A549 (cell line): ENCODE measurements around the gene PRTG. TPM values are rescaled to one million over a fixed set of nuclear protein-coding genes. Genes with fewer than 3 reads are reported as not detected.

Experiments
- ATAC-seq, 2 experiments: fragments of 200-7000 bp in 1 of 2; fragments of >200 bp in 1 of 2; cut with Nextera tagmentation in 1 of 2; cut with Tn5 transposase in 1 of 2; 3 replicates each; pipeline versions ENCODE4 v1.8.0 to v1.9.1; 2018 to 2020; ENCODE audit warnings: mild to moderate bottlenecking in 1 of 2, moderate library complexity in 1 of 2
- CTCF ChIA-PET: fragments of 300-600 bp; sonication (Branson Sonifier 250); formaldehyde crosslinking; extraction: SDS; loops from one replicate; lab custom pipeline; 2021; ENCODE audit warnings: antibody characterized with exemption, inconsistent platforms; lab: Yijun Ruan, JAX
- POLR2A ChIA-PET: fragments of 350-600 bp; formaldehyde crosslinking; extraction: SDS; loops from one replicate; lab custom pipeline; 2021; ENCODE audit warnings: antibody characterized with exemption, inconsistent platforms; lab: Yijun Ruan, JAX
- DNase-seq, 2 experiments: peaks; one replicate each; pipeline versions ENCODE4 v3.0.0 to v3.0.0-alpha.2; 2011 to 2016; ENCODE audit warnings: low read depth in 1 of 2, low spot score in 1 of 2
- FAIRE-seq: peaks from 2 replicates; lab custom pipeline; 2011; peaks lifted over from hg19 to GRCh38; lab: Jason Lieb, UNC
- H3K27ac ChIP-seq, 2 experiments: fragments of >200 bp; sonication (Bioruptor Twin); formaldehyde crosslinking; 3 replicates each; pipeline ENCODE4 v1.5.1; 2016 to 2017
- H3K4me1 ChIP-seq: fragments of >200 bp; sonication (Bioruptor Twin); formaldehyde crosslinking; 3 replicates; pipeline ENCODE4 v1.6.1; 2016
- H3K4me2 ChIP-seq: fragments of >200 bp; sonication (Bioruptor Twin); formaldehyde crosslinking; 3 replicates; pipeline ENCODE4 v1.6.1; 2016
- H3K4me3 ChIP-seq: fragments of >200 bp; sonication (Bioruptor Twin); formaldehyde crosslinking; 3 replicates; pipeline ENCODE4 v1.5.1; 2016
- H3K9me3 ChIP-seq: fragments of >200 bp; sonication (Bioruptor Twin); formaldehyde crosslinking; 3 replicates; pipeline ENCODE4 v1.6.1; 2016
- BCL3 ChIP-seq: fragments of >200 bp; sonication (Bioruptor Twin); formaldehyde crosslinking; IDR thresholded peaks from 3 replicates; pipeline ENCODE4 v1.6.1; 2016
- BHLHE40 ChIP-seq: IDR thresholded peaks from 2 replicates; pipeline ENCODE4 v1.6.1; 2012; ENCODE audit warnings: low read depth, low read length, inconsistent platforms
- CBX2 ChIP-seq: fragments of 200-600 bp; sonication (generic); IDR thresholded peaks from 2 replicates; pipeline ENCODE4 v1.6.1; 2016; ENCODE audit warnings: low read depth, mild to moderate bottlenecking, borderline replicate concordance
- CBX8 ChIP-seq: fragments of 200-600 bp; sonication (generic); IDR thresholded peaks from 2 replicates; pipeline ENCODE4 v1.6.1; 2016
- CEBPB ChIP-seq, 2 experiments: fragments of >200 bp in 1 of 2; sonication (Bioruptor Twin) in 1 of 2; formaldehyde crosslinking in 1 of 2; IDR thresholded peaks; 2 replicates each; pipeline ENCODE4 v1.6.1; 2012 to 2016
- ESRRA ChIP-seq: fragments of 150-350 bp; IDR thresholded peaks from 2 replicates; pipeline ENCODE4 v1.6.1; 2014; ENCODE audit warnings: mild to moderate bottlenecking, low read length, borderline replicate concordance
- FOSB ChIP-seq: fragments of 250-450 bp; sonication (Bioruptor Pico); IDR thresholded peaks from 2 replicates; pipeline ENCODE4 v1.5.0; 2020; ENCODE audit warnings: mild to moderate bottlenecking, moderate library complexity
- FOSL2 ChIP-seq, 2 experiments: fragments of 450-650 bp in 1 of 2; fragments of >200 bp in 1 of 2; sonication (Bioruptor Twin) in 1 of 2; formaldehyde crosslinking; IDR thresholded peaks; 2 replicates each; pipeline versions ENCODE4 v1.5.0 to v1.6.1; 2016 to 2020; ENCODE audit warnings: mild to moderate bottlenecking in 1 of 2, moderate library complexity in 1 of 2
- FOXS1 ChIP-seq: fragments of 250-450 bp; sonication (Bioruptor Pico); IDR thresholded peaks from 2 replicates; pipeline ENCODE4 v1.5.0; 2020; ENCODE audit warnings: mild to moderate bottlenecking, moderate library complexity
- GATA3 ChIP-seq: IDR thresholded peaks from 2 replicates; pipeline ENCODE4 v1.6.1; 2012; ENCODE audit warnings: borderline replicate concordance
- HDAC2 ChIP-seq: fragments of 200-600 bp; sonication (generic); IDR thresholded peaks from 2 replicates; pipeline ENCODE4 v1.6.1; 2016
- JUN ChIP-seq, 2 experiments: fragments of >200 bp; sonication (Bioruptor Twin); formaldehyde crosslinking; IDR thresholded peaks; 2 replicates in 1 of 2; 3 replicates in 1 of 2; pipeline ENCODE4 v1.6.1; 2016 to 2017
- JUNB ChIP-seq: fragments of >200 bp; sonication (Bioruptor Twin); formaldehyde crosslinking; IDR thresholded peaks from 2 replicates; pipeline ENCODE4 v1.6.1; 2016
- KDM5A ChIP-seq: fragments of 200-600 bp; sonication (generic); IDR thresholded peaks from 2 replicates; pipeline ENCODE4 v1.6.1; 2016; ENCODE audit warnings: antibody characterized with exemption, mild to moderate bottlenecking
- MAX ChIP-seq: IDR thresholded peaks from 2 replicates; pipeline ENCODE4 v1.6.1; 2012
- NR3C1 ChIP-seq: fragments of >200 bp; sonication (Bioruptor Twin); formaldehyde crosslinking; IDR thresholded peaks from 3 replicates; pipeline ENCODE4 v1.6.1; 2017
- PBX3 ChIP-seq: IDR thresholded peaks from 2 replicates; pipeline ENCODE4 v1.6.1; 2012
- PHF8 ChIP-seq: fragments of 200-600 bp; sonication (generic); IDR thresholded peaks from 2 replicates; pipeline ENCODE4 v1.6.1; 2016; ENCODE audit warnings: low read depth, mild to moderate bottlenecking, antibody characterized with exemption, moderate library complexity, borderline replicate concordance
- RCOR1 ChIP-seq: fragments of 150-350 bp; IDR thresholded peaks from 2 replicates; pipeline ENCODE4 v1.6.1; 2014; ENCODE audit warnings: antibody characterized with exemption, low read length, low read depth
- RFX5 ChIP-seq: fragments of 450-650 bp; IDR thresholded peaks from 2 replicates; pipeline ENCODE4 v1.7.1; 2014; ENCODE audit warnings: antibody characterized with exemption, mild to moderate bottlenecking, moderate library complexity
- SMC3 ChIP-seq: fragments of >200 bp; sonication (Bioruptor Twin); formaldehyde crosslinking; IDR thresholded peaks from 3 replicates; pipeline ENCODE4 v1.6.1; 2018; ENCODE audit warnings: inconsistent platforms
- WGBS: methylation state at CpG from one replicate; pipeline ENCODE4 v1.1.6; 2017; ENCODE audit errors: missing lambda C conversion rate; 5-methylcytosine and 5-hydroxymethylcytosine counted together
- polyA plus RNA-seq, 4 experiments: library from polyadenylated mRNA; depleted of rRNA in 3 of 4; stranded (reverse); fragments of >200 nt; fragmentation: RNase III in 1 of 4; extraction: RNeasy Plus Mini Kit Qiagen cat#74134 plus additional on column Dnase treatment in 1 of 4; gene quantifications; 2 replicates in 3 of 4; 3 replicates in 1 of 4; pipeline ENCODE4 v1.2.3, GENCODE V29; 2011 to 2017
- TF ChIP-seq, protein P1 (sequence below): fragments of 250-450 bp; sonication (Bioruptor Pico); IDR thresholded peaks from 2 replicates; pipeline ENCODE4 v1.5.0; 2020; ENCODE audit warnings: low read depth, mild to moderate bottlenecking, moderate library complexity
- TF ChIP-seq, protein P2 (sequence below): fragments of 150-350 bp; IDR thresholded peaks from 2 replicates; pipeline ENCODE4 v1.6.1; 2014; ENCODE audit warnings: low read depth, mild to moderate bottlenecking, low read length
- TF ChIP-seq, protein P3 (sequence below): fragments of >200 bp; sonication (Bioruptor Twin); formaldehyde crosslinking; IDR thresholded peaks from 3 replicates; pipeline ENCODE4 v1.5.1; 2016

PRTG gene
- polyA plus RNA-seq, 2 of the 4 experiments (the other 2 are of a cell fraction), result 5.5 to 10.7 TPM

DNA sequence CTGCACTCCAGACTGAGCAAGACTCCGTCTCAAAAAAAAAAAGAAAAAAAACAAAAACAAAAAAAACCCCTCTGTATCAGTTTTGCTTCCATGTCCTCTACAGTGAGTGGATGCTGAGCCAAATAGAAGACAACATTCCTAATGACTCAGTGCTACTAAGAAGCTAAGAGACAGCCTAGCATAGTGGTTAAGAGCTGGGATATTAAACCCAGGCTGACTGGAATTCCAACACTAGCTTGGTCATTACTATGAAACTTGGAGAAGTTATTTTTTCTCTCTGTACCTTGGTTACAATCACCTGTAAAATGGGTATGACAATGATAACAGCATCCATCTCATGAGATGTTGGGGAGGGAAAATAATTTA lies 93.9 kb downstream of the PRTG start:
- no peak for DNase-seq
- no peak for TF ChIP-seq PHF8
- no peak for TF ChIP-seq BHLHE40
- no peak for TF ChIP-seq JUNB
- no peak for TF ChIP-seq CBX8
- no peak for TF ChIP-seq HDAC2
- no peak for TF ChIP-seq GATA3
- TF ChIP-seq, protein P1, sequence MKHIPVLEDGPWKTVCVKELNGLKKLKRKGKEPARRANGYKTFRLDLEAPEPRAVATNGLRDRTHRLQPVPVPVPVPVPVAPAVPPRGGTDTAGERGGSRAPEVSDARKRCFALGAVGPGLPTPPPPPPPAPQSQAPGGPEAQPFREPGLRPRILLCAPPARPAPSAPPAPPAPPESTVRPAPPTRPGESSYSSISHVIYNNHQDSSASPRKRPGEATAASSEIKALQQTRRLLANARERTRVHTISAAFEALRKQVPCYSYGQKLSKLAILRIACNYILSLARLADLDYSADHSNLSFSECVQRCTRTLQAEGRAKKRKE (CRISPR knock-in tag), result no peak
- TF ChIP-seq RFX5, result no peak
- no peak for TF ChIP-seq ESRRA
- TF ChIP-seq BCL3, result no peak
- no peak for TF ChIP-seq FOXS1 (CRISPR knock-in tag)
- no peak for TF ChIP-seq PBX3
- no peak for TF ChIP-seq FOSB (CRISPR knock-in tag)
- no peak for TF ChIP-seq MAX
- no peak for TF ChIP-seq RCOR1
- TF ChIP-seq CEBPB (IDR thresholded peaks at IDR 0.05), result no peak
- no peak for TF ChIP-seq CBX2
- TF ChIP-seq, protein P2, sequence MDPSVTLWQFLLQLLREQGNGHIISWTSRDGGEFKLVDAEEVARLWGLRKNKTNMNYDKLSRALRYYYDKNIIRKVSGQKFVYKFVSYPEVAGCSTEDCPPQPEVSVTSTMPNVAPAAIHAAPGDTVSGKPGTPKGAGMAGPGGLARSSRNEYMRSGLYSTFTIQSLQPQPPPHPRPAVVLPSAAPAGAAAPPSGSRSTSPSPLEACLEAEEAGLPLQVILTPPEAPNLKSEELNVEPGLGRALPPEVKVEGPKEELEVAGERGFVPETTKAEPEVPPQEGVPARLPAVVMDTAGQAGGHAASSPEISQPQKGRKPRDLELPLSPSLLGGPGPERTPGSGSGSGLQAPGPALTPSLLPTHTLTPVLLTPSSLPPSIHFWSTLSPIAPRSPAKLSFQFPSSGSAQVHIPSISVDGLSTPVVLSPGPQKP, result no peak
- TF ChIP-seq FOSL2 (IDR thresholded peaks at IDR 0.05), result no peak
- TF ChIP-seq FOSL2 (CRISPR knock-in tag; IDR thresholded peaks at IDR 0.05), result no peak
- no peak for TF ChIP-seq SMC3
- TF ChIP-seq, all 56 proteins: peak for 0

GRCh38 chr15:55638764-55639163 lies 104.2 kb downstream of the PRTG start:
- Histone ChIP-seq H3K4me2 (no peak overlapping the region), H3K4me1 (peaks cover 3% of the 10 kb centered on the region; the same call in 1 of the 3 replicates), H3K9me3 (no peaks in the 10 kb centered on the region), H3K4me3 (no peak overlapping the region), H3K27ac (no peak overlapping the region)
- DNase-seq, result no peak
- TF ChIP-seq, protein P3, sequence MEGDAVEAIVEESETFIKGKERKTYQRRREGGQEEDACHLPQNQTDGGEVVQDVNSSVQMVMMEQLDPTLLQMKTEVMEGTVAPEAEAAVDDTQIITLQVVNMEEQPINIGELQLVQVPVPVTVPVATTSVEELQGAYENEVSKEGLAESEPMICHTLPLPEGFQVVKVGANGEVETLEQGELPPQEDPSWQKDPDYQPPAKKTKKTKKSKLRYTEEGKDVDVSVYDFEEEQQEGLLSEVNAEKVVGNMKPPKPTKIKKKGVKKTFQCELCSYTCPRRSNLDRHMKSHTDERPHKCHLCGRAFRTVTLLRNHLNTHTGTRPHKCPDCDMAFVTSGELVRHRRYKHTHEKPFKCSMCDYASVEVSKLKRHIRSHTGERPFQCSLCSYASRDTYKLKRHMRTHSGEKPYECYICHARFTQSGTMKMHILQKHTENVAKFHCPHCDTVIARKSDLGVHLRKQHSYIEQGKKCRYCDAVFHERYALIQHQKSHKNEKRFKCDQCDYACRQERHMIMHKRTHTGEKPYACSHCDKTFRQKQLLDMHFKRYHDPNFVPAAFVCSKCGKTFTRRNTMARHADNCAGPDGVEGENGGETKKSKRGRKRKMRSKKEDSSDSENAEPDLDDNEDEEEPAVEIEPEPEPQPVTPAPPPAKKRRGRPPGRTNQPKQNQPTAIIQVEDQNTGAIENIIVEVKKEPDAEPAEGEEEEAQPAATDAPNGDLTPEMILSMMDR, result no peak
- TF ChIP-seq KDM5A (no peak), CBX2 (no peak), JUN (IDR thresholded peaks at IDR 0.05) (no peak), NR3C1 (no peak), FOSL2 (IDR thresholded peaks at IDR 0.05) (no peak), FOSL2 (CRISPR knock-in tag; IDR thresholded peaks at IDR 0.05) (no peak)
- 58% methylated on average over 1 of the region's 1 CpG for WGBS
- no peak for FAIRE-seq
- POLR2A ChIA-PET, result no interaction called here
- no peak for ATAC-seq
- CTCF ChIA-PET, result interaction anchor here (0.6 to 2.7 kb wide), 11 partner anchors 10 to 323 kb away, joined by 3 to 15 read pairs (median 3); no protein-coding TSS in a partner anchor

More for the DNA sequence above, 93.9 kb downstream of the PRTG start:
- Histone ChIP-seq H3K9me3 (no peaks in the 10 kb centered on the region), H3K4me2 (no peak overlapping the region), H3K4me3 (no peak overlapping the region), H3K27ac (no peak overlapping the region), H3K4me1 (no peaks in the 10 kb centered on the region)
- ChIA-PET POLR2A (no interaction called here), CTCF (interaction anchor here (0.6 to 7.9 kb wide), 48 partner anchors 10 to 778 kb away, joined by 3 to 64 read pairs (median 4); no protein-coding TSS in a partner anchor)
- WGBS, result 74% methylated on average over 1 of the region's 1 CpG
- peak in 1 of 2 experiments; percentile 69; a peak in 3 of 6 replicates for ATAC-seq
- no peak for FAIRE-seq
